Activated naive CD8-positive, alpha-beta T cell treated with anti-CD3 and anti-CD28 coated beads for 36 hours (primary cell): Measurements from ENCODE around the gene BNC2. TPM values are rescaled to one million over a fixed set of nuclear protein-coding genes. Genes with fewer than 3 reads are reported as not detected.

Source experiments
- DNase-seq: peaks from one replicate; pipeline ENCODE4 v3.0.0; 2021
- H3K27ac Mint-ChIP-seq: one replicate; pipeline ENCODE4 v1.8.0; 2022; ENCODE audit warnings: mild to moderate bottlenecking, moderate library complexity, mixed read lengths
- H3K27me3 Mint-ChIP-seq: one replicate; pipeline ENCODE4 v1.8.0; 2022; ENCODE audit warnings: mild to moderate bottlenecking, mixed read lengths
- H3K36me3 Mint-ChIP-seq: one replicate; pipeline ENCODE4 v1.8.0; 2021; ENCODE audit warnings: mild to moderate bottlenecking, mixed read lengths
- H3K4me1 Mint-ChIP-seq: one replicate; pipeline ENCODE4 v1.8.0; 2021; ENCODE audit warnings: mixed read lengths
- H3K4me3 Mint-ChIP-seq: one replicate; pipeline ENCODE4 v1.8.0; 2022; ENCODE audit warnings: mild to moderate bottlenecking, moderate library complexity, mixed read lengths
- H3K9me3 Mint-ChIP-seq: one replicate; pipeline ENCODE4 v1.8.0; 2022; ENCODE audit warnings: mixed read lengths
- total RNA-seq, 2 experiments: library from RNA; stranded (reverse); gene quantifications; one replicate each; pipeline ENCODE4 v1.2.3, GENCODE V29; 2021

The BNC2 gene
- total RNA-seq, 2 experiments from 2014 or later: not detected

DNA sequence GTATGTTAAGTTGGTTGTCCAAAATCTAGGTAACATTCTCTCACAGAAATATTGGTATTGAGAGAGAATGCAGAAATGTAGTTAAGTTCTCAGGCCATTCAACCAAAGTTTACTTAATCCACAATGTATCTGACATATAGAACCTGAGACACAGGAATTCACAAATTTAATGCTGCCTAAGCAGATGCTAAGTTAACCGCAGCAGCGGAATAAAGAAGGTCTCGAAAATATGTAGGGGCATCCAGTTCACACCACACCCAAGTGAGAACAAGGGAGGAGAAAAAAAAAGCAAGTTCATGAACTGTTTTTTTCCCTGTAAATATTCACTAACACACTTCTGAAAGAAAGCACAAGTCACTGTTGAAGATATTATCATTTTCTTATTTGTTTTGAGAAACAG lies 194.0 kb downstream of the BNC2 start:
- H3K9me3 Mint-ChIP-seq: no peaks in the 10 kb centered on the region
- no peak for DNase-seq
- no peak overlapping the region for H3K27ac Mint-ChIP-seq
- no peaks in the 10 kb centered on the region for H3K4me1 Mint-ChIP-seq
- H3K4me3 Mint-ChIP-seq: no peak overlapping the region
- no peaks in the 10 kb centered on the region for H3K36me3 Mint-ChIP-seq
- H3K27me3 Mint-ChIP-seq: peaks cover 3% of the 10 kb centered on the region

DNA sequence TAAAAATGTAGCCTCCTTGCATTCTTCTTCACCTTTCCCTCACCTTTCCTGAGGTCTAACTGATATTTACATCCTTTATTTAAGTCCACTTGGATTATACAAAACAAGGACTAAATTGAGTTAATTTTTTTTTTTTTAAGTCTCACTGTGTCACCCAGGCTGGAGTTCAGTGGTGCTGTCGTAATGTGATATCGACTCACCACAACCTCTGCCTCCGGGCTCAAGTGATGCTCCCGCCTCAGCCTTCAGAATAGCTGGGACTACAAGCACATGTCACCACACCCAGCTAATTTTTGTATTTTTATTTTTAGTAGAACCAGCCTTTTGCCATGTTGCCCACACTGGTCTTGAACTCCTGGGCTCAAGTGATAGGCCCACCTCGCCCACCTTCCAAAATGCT lies 195.3 kb downstream of the BNC2 start:
- no peaks in the 10 kb centered on the region for H3K9me3 Mint-ChIP-seq
- no peaks in the 10 kb centered on the region for H3K4me1 Mint-ChIP-seq
- H3K36me3 Mint-ChIP-seq: no peaks in the 10 kb centered on the region
- DNase-seq: no peak
- H3K4me3 Mint-ChIP-seq: no peak overlapping the region
- H3K27me3 Mint-ChIP-seq: peaks cover 3% of the 10 kb centered on the region
- H3K27ac Mint-ChIP-seq: no peak overlapping the region

DNA sequence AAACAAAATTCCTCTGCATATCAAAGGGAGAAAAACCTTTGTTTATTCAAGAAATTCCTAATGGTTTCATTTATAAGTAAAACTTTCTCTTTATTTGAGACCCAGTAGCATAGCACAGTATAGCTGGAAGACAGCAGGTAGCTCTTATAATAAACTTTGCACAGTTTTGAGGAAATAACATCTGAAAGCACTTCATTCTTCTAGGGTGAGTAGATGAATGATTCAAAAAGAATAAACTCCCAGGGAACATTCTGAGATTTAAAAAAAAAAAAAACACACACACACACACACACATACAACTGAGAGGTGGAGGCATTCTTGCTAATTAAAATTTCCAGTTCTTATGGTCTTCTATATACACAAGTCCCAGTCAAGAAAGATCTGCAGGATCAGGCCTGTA lies 197.3 kb downstream of the BNC2 start:
- H3K27me3 Mint-ChIP-seq: peaks cover 3% of the 10 kb centered on the region

DNA sequence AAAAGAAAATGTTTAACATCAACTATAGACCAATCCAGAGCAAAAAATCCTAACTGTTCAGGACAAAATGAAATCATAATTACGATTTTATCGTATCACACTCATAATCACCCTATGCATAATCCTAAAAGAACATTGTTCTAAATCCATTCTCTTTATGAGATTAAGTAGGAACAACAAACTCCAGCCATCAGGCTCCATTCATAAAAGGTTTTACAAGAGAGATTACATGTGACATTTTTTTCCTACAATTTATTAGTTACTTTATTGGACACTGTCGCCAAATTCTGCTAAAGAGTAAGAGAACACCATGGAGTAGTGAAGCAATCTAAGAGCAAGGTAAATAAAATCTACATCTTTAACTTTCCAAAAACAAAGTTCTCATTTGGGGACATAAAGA lies 198.0 kb downstream of the BNC2 start:
- H3K4me3 Mint-ChIP-seq: no peak overlapping the region
- no peaks in the 10 kb centered on the region for H3K9me3 Mint-ChIP-seq
- H3K27me3 Mint-ChIP-seq: no peaks in the 10 kb centered on the region
- DNase-seq: no peak
- no peaks in the 10 kb centered on the region for H3K36me3 Mint-ChIP-seq
- no peaks in the 10 kb centered on the region for H3K4me1 Mint-ChIP-seq
- no peak overlapping the region for H3K27ac Mint-ChIP-seq

More for the DNA sequence above, 197.3 kb downstream of the BNC2 start:
- DNase-seq: no peak
- H3K9me3 Mint-ChIP-seq: no peaks in the 10 kb centered on the region
- no peaks in the 10 kb centered on the region for H3K36me3 Mint-ChIP-seq
- no peak overlapping the region for H3K4me3 Mint-ChIP-seq
- no peaks in the 10 kb centered on the region for H3K4me1 Mint-ChIP-seq
- no peak overlapping the region for H3K27ac Mint-ChIP-seq

DNA sequence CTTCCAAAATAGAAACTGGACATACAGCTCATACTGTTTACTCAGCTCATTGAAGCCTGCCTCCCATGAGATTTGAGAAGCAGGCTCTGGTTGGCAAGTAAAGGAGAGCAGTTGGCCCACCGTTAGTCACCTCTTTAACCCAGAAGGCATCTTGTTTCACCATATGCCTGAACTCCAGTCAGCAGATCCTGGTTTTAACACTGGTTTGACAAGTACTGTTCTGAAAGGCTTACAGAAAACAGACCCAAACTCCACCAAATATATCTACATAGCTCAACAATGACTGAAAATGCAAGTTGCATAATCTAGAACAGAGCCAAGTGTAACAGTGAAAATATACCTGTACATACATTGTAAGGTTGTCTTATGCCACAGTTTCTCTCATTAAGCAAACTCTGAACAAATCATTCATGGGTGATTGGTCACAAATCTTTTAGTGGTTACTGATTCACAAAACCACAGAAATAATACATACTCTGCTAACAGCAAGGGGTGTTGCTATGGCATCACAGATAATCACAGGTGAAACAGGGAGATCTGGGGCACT lies 198.8 kb downstream of the BNC2 start:
- Mint-ChIP-seq H3K4me1 (no peaks in the 10 kb centered on the region), H3K27ac (no peak overlapping the region), H3K4me3 (no peak overlapping the region)

DNA sequence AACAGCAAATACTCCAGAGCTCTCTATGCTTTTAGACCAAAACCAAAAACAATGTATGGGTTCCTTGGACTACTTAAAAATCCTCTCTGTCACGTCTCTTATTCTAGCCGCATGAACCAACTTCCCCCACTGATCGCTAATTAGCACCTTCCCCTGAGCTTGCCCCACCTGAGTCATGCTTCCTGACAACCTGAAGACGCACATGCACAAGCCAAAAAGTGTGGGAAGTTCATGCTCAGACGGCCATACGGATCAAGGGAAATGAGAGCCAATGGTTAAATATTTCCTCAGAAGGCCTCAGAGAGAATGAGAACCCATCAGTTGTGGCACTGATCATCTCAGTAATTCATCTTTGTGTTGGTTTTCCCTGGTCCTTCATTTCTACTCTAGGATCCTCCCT lies 199.7 kb downstream of the BNC2 start:
- Mint-ChIP-seq H3K27me3 (no peaks in the 10 kb centered on the region), H3K4me1 (no peaks in the 10 kb centered on the region), H3K36me3 (no peaks in the 10 kb centered on the region), H3K4me3 (no peak overlapping the region), H3K9me3 (no peaks in the 10 kb centered on the region), H3K27ac (no peak overlapping the region)
- DNase-seq: no peak

More for the DNA sequence above, 198.8 kb downstream of the BNC2 start:
- no peak for DNase-seq
- Mint-ChIP-seq H3K9me3 (no peaks in the 10 kb centered on the region), H3K36me3 (no peaks in the 10 kb centered on the region), H3K27me3 (no peaks in the 10 kb centered on the region)

DNA sequence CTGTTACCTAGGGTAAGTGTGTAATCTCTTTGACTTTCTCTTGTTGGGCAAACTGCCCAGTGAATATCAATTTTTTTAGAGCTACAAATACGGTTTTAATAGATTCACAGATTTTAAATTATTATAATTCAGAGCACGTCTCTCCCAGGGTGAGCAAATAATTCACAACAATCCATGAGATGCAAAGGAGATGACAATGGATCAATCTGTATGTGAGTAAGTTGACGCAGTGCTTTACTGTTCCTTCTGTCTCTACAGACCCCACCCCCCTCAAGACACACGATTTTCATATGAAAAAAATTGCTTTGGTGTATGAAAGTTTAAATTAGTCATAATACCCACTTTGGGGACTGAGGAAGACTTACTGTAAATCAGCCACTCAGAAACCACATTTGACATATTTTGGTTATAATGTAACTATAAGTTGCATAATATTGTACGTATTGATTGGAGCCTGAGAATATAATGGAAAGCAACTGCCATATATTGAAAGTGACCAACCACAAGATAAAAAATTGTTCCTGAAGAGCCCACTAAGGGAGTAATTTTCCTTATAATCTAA lies 201.7 kb downstream of the BNC2 start:
- DNase-seq: no peak
- H3K9me3 Mint-ChIP-seq: no peaks in the 10 kb centered on the region
- no peaks in the 10 kb centered on the region for H3K36me3 Mint-ChIP-seq
- H3K27ac Mint-ChIP-seq: no peak overlapping the region
- no peaks in the 10 kb centered on the region for H3K27me3 Mint-ChIP-seq
- H3K4me1 Mint-ChIP-seq: no peaks in the 10 kb centered on the region
- H3K4me3 Mint-ChIP-seq: no peak overlapping the region

DNA sequence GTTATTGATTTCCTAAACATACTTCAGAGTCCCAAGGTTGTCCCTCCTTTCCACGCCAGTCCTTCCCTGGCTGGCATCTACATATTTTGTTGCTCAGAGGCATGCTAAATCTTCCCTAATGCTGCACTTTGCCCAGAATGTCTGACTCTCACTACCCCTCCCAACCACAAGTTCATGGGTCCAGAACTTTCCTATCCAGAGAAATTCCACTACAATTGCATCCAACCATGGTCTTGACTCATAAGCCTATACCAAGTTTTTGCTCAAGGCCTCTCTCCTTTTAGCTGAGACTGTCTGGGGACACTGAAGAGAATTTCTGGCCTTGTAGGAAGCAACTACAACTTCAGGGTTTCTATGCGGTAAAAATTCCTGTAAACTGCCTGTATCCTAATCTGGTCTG lies 206.3 kb downstream of the BNC2 start:
- no peak overlapping the region for H3K27ac Mint-ChIP-seq
- no peaks in the 10 kb centered on the region for H3K36me3 Mint-ChIP-seq
- H3K4me3 Mint-ChIP-seq: no peak overlapping the region
- no peaks in the 10 kb centered on the region for H3K27me3 Mint-ChIP-seq
- H3K9me3 Mint-ChIP-seq: peaks cover 2% of the 10 kb centered on the region
- no peaks in the 10 kb centered on the region for H3K4me1 Mint-ChIP-seq
- no peak for DNase-seq

DNA sequence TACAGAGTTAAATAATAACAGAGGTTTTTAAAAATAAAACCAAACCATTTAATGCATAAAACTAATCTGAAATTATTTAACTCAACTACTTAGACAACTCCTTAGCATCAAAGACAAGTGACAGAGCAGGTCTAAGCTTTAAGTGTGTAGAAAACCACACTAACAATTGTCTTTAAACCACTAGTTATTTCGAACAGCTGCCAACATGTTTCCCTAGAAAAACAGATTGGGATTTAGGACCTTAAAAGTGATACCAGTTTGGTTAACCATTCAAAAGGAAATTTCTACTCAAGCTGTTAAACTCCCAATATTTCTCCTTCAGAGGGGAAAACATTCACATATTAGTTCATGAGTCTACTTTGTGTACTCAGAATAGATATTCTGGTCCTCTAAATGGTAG lies 208.7 kb downstream of the BNC2 start:
- no peak for DNase-seq
- no peaks in the 10 kb centered on the region for H3K27me3 Mint-ChIP-seq
- H3K27ac Mint-ChIP-seq: no peak overlapping the region
- peaks cover 2% of the 10 kb centered on the region for H3K9me3 Mint-ChIP-seq
- no peaks in the 10 kb centered on the region for H3K36me3 Mint-ChIP-seq
- no peaks in the 10 kb centered on the region for H3K4me1 Mint-ChIP-seq
- no peak overlapping the region for H3K4me3 Mint-ChIP-seq

DNA sequence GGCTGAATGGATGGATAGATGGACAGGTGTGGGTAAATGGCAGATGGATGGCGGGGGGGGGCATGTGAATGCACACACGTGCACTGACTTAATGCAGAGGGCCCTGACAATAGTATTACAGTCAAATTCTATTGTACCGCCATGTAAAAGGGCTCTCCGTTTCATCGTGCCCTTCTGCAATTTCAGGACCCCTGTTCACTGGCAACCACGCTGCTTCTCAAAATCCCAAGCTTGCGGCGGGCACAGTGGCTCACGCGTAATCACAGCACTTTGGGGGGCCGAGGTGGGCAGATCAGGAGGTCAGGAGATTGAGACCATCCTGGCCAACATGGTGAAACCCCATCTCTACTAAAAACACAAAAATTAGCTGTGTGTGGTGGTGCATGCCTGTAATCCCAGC lies 211.4 kb downstream of the BNC2 start:
- Mint-ChIP-seq H3K9me3 (peaks cover 2% of the 10 kb centered on the region), H3K4me3 (no peak overlapping the region), H3K36me3 (no peaks in the 10 kb centered on the region), H3K27me3 (peaks cover 13% of the 10 kb centered on the region), H3K4me1 (no peaks in the 10 kb centered on the region), H3K27ac (no peak overlapping the region)
- DNase-seq: no peak

DNA sequence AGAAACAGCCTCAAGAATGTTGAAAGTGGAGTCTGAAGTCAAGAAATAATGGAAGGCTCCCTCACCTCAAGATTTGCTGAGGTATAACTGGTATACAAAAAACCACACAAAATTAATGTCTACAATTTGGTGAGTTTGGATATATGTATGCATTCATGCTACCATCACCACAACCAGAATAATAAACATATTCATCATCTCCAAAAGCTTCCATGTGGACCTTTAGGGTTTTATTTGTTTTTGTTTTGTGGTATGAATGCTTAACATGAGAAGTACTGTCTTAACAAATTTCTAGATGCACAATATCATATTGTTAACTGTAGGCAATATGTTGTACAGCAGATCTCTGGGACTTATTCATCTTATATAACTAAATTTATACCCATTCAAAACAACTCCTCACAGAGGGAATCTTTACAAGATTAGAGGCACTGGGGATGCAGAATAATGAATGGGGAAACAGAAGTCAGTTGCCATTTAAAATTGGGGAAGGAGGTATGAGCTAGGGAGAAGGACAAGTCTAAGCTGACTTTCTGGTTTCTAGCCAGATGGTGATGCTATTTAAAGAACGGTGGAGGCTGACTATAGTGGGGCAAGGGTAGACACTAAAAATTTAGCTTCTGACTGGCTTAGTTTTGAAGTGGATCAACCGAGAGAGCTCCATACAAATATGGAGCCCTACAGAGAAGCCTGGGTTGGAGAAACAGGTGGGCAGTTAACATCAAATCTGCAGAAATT lies 213.9 kb downstream of the BNC2 start:
- H3K4me3 Mint-ChIP-seq: no peak overlapping the region
- H3K27me3 Mint-ChIP-seq: peaks cover 13% of the 10 kb centered on the region
- H3K4me1 Mint-ChIP-seq: no peaks in the 10 kb centered on the region
- peaks cover 2% of the 10 kb centered on the region for H3K9me3 Mint-ChIP-seq
- no peak for DNase-seq
- no peak overlapping the region for H3K27ac Mint-ChIP-seq
- no peaks in the 10 kb centered on the region for H3K36me3 Mint-ChIP-seq

DNA sequence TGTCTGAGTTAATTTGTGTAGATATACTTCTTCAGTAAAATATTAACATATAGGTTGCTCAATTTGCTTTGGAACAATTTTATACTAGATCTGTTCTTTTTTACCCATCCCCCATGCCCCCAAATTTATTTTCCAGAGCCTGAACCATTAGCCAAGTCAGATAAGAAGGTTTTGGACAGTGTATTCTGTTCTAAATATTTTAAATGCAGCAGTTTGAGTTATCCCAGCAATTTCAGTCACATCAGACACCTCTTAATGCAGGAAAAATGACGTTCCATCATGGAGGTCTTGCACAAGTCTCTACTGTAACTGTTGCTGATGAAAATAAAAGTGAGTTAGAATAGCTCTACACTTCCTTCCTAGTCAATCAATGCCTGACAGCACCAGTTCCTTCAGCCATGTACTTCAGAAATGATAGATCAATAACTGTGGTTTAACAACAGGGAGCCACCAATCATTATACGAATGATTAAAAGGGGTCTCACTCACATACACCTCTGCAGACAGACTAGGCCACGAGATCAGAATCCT lies 215.8 kb downstream of the BNC2 start:
- H3K9me3 Mint-ChIP-seq: peaks cover 2% of the 10 kb centered on the region
- no peak for DNase-seq
- peaks cover 13% of the 10 kb centered on the region for H3K27me3 Mint-ChIP-seq
- H3K36me3 Mint-ChIP-seq: no peaks in the 10 kb centered on the region
- no peak overlapping the region for H3K4me3 Mint-ChIP-seq
- H3K27ac Mint-ChIP-seq: no peak overlapping the region
- H3K4me1 Mint-ChIP-seq: no peaks in the 10 kb centered on the region

DNA sequence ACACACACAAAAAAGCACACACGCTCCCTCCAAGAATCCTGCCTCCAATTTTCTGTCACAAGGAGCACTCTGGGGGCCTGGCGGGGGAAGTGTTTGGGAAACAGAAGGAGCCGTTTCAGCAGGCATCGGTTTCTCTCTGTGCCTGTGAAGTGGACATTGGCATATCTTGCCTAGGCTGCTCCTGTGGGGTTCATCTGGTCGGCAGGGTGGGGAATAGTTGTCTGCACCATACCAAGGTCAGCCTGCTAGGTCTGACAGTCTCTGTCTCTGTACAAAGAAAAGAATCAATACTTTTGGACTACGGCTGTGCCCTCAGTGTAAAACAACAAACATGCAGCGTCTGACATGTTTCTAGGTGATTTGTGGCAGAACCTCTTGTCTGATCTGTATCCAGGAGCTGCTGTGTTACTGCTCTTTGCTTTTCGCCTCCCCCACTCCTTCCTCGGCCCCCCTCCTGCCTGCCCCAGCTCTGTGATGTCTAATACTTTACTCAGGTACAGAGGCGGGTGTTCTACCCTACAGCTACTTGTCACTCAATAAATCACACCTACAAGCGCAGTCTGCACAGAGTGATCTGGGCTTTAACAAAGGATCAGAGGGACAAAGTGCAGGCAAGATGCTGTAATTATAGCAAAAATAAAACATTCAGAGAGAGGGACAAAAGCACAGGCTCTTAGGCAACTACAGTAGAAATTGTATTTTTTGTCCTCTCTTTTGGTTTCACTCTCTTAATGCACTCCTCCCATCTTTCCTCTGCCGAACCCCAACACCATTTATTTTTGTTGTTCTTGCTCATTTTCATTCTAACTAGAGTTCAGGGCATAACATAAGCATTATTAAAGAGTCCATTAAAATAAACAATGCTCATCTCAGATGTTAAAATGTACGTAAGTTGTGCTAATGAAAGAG lies 216.7 kb downstream of the BNC2 start:
- no peak for DNase-seq
- Mint-ChIP-seq H3K4me3 (no peak overlapping the region), H3K27ac (no peak overlapping the region), H3K36me3 (no peaks in the 10 kb centered on the region), H3K4me1 (no peaks in the 10 kb centered on the region), H3K9me3 (no peaks in the 10 kb centered on the region), H3K27me3 (peaks cover 13% of the 10 kb centered on the region)

DNA sequence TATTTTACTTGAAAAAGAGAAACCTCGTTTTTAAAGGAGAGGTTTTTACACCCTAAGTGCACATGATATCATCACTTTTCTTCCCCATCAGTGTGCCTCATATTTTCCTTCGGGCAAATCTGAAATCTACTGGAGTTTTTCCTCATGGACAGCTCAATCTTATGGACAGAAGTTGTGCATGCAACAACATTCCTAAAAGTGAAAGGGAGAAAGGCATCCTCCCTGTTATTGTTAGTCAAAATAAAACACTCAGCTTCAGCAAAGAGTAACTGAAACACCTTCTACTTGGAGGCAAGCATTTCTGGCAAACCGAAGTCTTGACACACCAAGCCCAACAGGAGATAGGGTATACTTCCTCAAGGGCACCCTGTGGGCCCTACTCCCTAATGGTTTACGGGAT lies 217.9 kb downstream of the BNC2 start:
- Mint-ChIP-seq H3K4me1 (no peaks in the 10 kb centered on the region), H3K27ac (no peak overlapping the region), H3K9me3 (no peaks in the 10 kb centered on the region), H3K4me3 (no peak overlapping the region), H3K27me3 (peaks cover 13% of the 10 kb centered on the region), H3K36me3 (no peaks in the 10 kb centered on the region)
- DNase-seq: no peak

DNA sequence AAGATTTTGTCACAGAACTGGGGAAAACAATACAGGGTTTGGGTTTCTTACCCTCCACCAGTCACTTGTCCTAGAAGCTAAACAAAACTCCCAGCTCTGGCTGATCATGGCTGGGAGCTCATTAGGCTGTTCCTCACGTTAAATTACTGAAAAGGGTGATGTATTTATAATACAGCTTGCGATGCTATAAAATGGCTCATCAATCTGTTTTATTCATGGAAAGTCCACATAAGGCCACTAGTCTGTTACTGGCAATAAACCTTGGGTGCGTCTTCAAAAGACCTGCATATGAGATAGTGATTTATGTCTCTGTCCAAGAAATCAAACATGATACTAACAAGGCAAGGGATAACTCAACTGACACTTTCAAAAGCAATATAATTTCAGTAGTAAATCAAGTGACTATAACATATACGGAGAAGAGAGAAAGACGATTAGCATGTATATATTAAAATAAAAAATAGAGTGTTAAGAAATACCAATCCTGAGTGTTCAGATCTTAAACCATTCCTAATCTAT lies 219.0 kb downstream of the BNC2 start:
- no peak overlapping the region for H3K4me3 Mint-ChIP-seq
- no peak for DNase-seq
- H3K27ac Mint-ChIP-seq: no peak overlapping the region
- H3K27me3 Mint-ChIP-seq: peaks cover 13% of the 10 kb centered on the region
- no peaks in the 10 kb centered on the region for H3K36me3 Mint-ChIP-seq
- H3K9me3 Mint-ChIP-seq: no peaks in the 10 kb centered on the region
- no peaks in the 10 kb centered on the region for H3K4me1 Mint-ChIP-seq
